Measurements from ENCODE around the gene PCDHB12. TPM values are rescaled to one million over a fixed set of nuclear protein-coding genes. Genes with fewer than 3 reads are reported as not detected.
"Not testable (repeated sequence)": the region's sequence is repeated elsewhere in the genome, so short reads cannot be mapped to it uniquely, and the experiment has no call there.

The PCDHB12 gene
- total RNA-seq, 1 donor from 2014 or later = 3.0 TPM

DNA sequence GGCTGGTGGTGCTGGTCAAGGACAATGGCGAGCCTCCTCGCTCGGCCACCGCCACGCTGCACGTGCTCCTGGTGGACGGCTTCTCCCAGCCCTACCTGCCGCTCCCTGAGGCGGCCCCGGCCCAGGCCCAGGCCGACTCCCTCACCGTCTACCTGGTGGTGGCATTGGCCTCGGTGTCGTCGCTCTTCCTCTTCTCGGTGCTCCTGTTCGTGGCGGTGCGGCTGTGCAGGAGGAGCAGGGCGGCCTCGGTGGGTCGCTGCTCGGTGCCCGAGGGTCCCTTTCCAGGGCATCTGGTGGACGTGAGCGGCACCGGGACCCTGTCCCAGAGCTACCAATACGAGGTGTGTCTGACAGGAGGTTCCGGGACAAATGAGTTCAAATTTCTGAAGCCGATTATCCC lies 16.9 kb downstream of the PCDHB12 start:
- H3K27me3 Mint-ChIP-seq (ENCODE audit: insufficient read depth, low read depth) = not testable (repeated sequence)

DNA sequence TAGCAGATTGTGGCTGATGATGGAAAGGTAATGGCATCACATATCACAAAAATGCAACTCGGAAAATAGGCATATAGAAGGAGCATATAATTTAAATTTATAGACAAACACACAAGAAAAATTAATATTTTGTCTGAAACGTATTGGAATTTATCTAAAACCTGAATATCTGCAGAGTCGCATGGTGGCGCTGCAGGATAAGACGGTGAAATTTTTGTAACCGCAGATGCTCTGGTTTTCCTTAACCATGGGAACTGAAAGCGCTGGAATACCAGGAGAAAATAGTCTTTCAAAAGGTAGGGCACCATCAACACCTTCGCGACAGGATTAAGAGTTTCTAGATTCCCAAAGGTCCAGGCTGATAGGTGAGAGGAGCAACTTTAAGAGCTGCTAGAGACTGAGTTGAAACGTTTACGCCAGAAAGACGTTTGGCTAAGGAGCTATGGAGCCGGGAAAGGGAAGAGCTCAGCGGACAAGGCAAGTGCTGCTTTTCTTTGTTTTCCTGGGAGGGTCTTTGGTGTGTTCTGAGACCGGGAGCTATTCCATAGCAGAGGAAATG lies 25.7 kb downstream of the PCDHB12 start:
- H3K4me1 Mint-ChIP-seq = no peaks in the 10 kb centered on the region
- Histone ChIP-seq H2AFZ (replicated peaks) (no peak overlapping the region), H4K20me1 (ENCODE audit: low read depth) (no peaks in the 10 kb centered on the region)

More for the DNA sequence above, 16.9 kb downstream of the PCDHB12 start:
- H3K4me1 Mint-ChIP-seq; H3K27ac ChIP-seq; H3K4me3 ChIP-seq; H3F3A ChIP-seq (ENCODE audit: low read depth); H3K9ac ChIP-seq; H3K4me3 Mint-ChIP-seq; DNase-seq (ENCODE audit: low spot score); H3K4me2 ChIP-seq; H3K27me3 ChIP-seq; H3K27ac Mint-ChIP-seq; H3K36me3 ChIP-seq; H3K79me2 ChIP-seq (ENCODE audit: low read depth); H3K9me3 ChIP-seq (ENCODE audit: low read depth); H2AFZ ChIP-seq (replicated peaks); H3K4me1 ChIP-seq; H4K20me1 ChIP-seq (ENCODE audit: low read depth); H3K36me3 Mint-ChIP-seq: not testable (repeated sequence)
- H3K9me3 Mint-ChIP-seq = peaks cover 29% of the 10 kb centered on the region

GRCh38 chr5:141235922-141236321 lies 27.4 kb downstream of the PCDHB12 start:
- peaks cover 16% of the 10 kb centered on the region for H3K9me3 ChIP-seq (ENCODE audit: low read depth)
- not testable (repeated sequence) for H3K27ac Mint-ChIP-seq; H3K9ac ChIP-seq; H3K27me3 Mint-ChIP-seq (ENCODE audit: insufficient read depth, low read depth); H3F3A ChIP-seq (ENCODE audit: low read depth); H3K4me2 ChIP-seq; H3K4me3 Mint-ChIP-seq; H2AFZ ChIP-seq (replicated peaks); H3K36me3 Mint-ChIP-seq; H3K4me3 ChIP-seq; H3K27me3 ChIP-seq; H3K79me2 ChIP-seq (ENCODE audit: low read depth); H3K4me1 Mint-ChIP-seq; H3K4me1 ChIP-seq; H4K20me1 ChIP-seq (ENCODE audit: low read depth); H3K27ac ChIP-seq; H3K36me3 ChIP-seq; DNase-seq (ENCODE audit: low spot score)
- peaks cover 65% of the 10 kb centered on the region for H3K9me3 Mint-ChIP-seq

More for the DNA sequence above, 25.7 kb downstream of the PCDHB12 start:
- TF ChIP-seq, protein P1, sequence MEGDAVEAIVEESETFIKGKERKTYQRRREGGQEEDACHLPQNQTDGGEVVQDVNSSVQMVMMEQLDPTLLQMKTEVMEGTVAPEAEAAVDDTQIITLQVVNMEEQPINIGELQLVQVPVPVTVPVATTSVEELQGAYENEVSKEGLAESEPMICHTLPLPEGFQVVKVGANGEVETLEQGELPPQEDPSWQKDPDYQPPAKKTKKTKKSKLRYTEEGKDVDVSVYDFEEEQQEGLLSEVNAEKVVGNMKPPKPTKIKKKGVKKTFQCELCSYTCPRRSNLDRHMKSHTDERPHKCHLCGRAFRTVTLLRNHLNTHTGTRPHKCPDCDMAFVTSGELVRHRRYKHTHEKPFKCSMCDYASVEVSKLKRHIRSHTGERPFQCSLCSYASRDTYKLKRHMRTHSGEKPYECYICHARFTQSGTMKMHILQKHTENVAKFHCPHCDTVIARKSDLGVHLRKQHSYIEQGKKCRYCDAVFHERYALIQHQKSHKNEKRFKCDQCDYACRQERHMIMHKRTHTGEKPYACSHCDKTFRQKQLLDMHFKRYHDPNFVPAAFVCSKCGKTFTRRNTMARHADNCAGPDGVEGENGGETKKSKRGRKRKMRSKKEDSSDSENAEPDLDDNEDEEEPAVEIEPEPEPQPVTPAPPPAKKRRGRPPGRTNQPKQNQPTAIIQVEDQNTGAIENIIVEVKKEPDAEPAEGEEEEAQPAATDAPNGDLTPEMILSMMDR (IDR thresholded peaks at IDR 0.05) = peak; percentile 11
- TF ChIP-seq EZH2phosphoT487 (IDR thresholded peaks at IDR 0.05) (no peak), EZH2 (IDR thresholded peaks at IDR 0.05) (no peak)
- peaks cover 2% of the 10 kb centered on the region for H3K27me3 Mint-ChIP-seq (ENCODE audit: insufficient read depth, low read depth)
- no peaks in the 10 kb centered on the region for H3K36me3 ChIP-seq
- no peaks in the 10 kb centered on the region for H3K79me2 ChIP-seq (ENCODE audit: low read depth)
- H3K4me1 ChIP-seq = no peaks in the 10 kb centered on the region
- H3F3A ChIP-seq (ENCODE audit: low read depth) = no peaks in the 10 kb centered on the region
- peaks cover 5% of the 10 kb centered on the region for H3K36me3 Mint-ChIP-seq
- H3K4me2 ChIP-seq = no peak overlapping the region
- peaks cover 51% of the 10 kb centered on the region for H3K9me3 Mint-ChIP-seq
- H3K9ac ChIP-seq = no peak overlapping the region
- DNase-seq (ENCODE audit: low spot score) = no peak
- no peak overlapping the region for H3K27ac ChIP-seq
- peaks cover 16% of the 10 kb centered on the region for H3K9me3 ChIP-seq (ENCODE audit: low read depth)
- no peak overlapping the region for H3K4me3 ChIP-seq
- no peak overlapping the region for H3K4me3 Mint-ChIP-seq
- no peaks in the 10 kb centered on the region for H3K27me3 ChIP-seq
- H3K27ac Mint-ChIP-seq = no peak overlapping the region

DNA sequence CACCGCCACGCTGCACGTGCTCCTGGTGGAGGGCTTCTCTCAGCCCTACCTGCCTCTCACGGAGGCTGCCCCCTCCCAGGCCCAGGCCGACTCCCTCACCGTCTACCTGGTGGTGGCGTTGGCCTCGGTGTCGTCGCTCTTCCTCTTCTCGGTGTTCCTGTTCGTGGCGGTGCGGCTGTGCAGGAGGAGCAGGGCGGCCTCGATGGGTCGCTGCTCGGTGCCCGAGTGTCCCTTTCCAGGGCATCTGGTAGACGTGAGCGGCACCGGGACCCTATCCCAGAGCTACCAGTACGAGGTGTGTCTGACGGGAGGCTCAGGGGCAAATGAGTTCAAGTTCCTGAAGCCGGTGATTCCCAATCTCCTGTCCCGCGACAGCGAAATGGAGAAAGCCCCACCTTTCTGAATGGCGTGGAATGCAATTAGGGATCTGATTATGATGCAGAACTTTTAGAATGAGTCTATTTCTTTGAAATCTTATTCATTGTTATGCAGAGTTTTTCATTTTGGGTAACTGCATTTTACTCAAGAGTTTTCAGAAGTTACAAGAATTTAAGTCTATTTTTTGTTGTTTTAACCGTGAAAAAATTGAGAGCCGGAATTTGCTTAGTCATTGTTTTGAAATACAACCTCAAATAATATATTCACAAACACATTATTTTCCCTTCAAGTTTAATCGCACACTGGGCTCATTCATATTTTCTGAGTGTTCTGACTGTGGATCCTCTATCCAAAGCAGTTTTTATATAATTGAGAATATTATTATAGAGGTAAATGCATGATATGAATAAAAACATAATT lies 28.2 kb downstream of the PCDHB12 start:
- Mint-ChIP-seq H3K4me1 (no peaks in the 10 kb centered on the region), H3K4me3 (no peak overlapping the region)
- peaks cover 16% of the 10 kb centered on the region for H3K9me3 ChIP-seq (ENCODE audit: low read depth)

More for the DNA sequence above, 28.2 kb downstream of the PCDHB12 start:
- Histone ChIP-seq H3K9ac (no peak overlapping the region), H4K20me1 (ENCODE audit: low read depth) (no peaks in the 10 kb centered on the region), H3K4me3 (no peak overlapping the region), H2AFZ (replicated peaks) (no peak overlapping the region), H3K4me1 (no peaks in the 10 kb centered on the region), H3K36me3 (no peaks in the 10 kb centered on the region), H3F3A (ENCODE audit: low read depth) (no peaks in the 10 kb centered on the region), H3K4me2 (no peak overlapping the region), H3K27me3 (no peaks in the 10 kb centered on the region), H3K79me2 (ENCODE audit: low read depth) (no peaks in the 10 kb centered on the region), H3K27ac (no peak overlapping the region)
- Mint-ChIP-seq H3K36me3 (peaks cover 11% of the 10 kb centered on the region), H3K9me3 (peaks cover 66% of the 10 kb centered on the region), H3K27ac (no peak overlapping the region), H3K27me3 (ENCODE audit: insufficient read depth, low read depth) (peaks cover 2% of the 10 kb centered on the region)
- DNase-seq (ENCODE audit: low spot score) = no peak
- no peak for TF ChIP-seq EZH2 (IDR thresholded peaks at IDR 0.05)
- TF ChIP-seq, protein P1 (IDR thresholded peaks at IDR 0.05) = no peak
